Endometrium (tissue), 2 donors: ENCODE results near the gene NCEH1.
A peak's percentile ranks its signal among the peaks of the same experiment; 100 is the strongest.

Source experiments
- FAIRE-seq: peaks from 2 replicates; lab custom pipeline; 2012; peaks lifted over from hg19 to GRCh38; lab: Jason Lieb, UNC
- donor health status: control.
- donor health status: control.

NCEH1 gene

GRCh38 chr3:172643506-172644179, 67.2 kb downstream of the NCEH1 start:
- FAIRE-seq, result no peak

- no peak for FAIRE-seq
These were observed 69.6 kb downstream of the NCEH1 start for GRCh38 chr3:172641291-172641690.

- FAIRE-seq, result no peak
These were observed 70.1 kb downstream of the NCEH1 start for GRCh38 chr3:172640751-172641150.

GRCh38 chr3:172635588-172635987, 75.3 kb downstream of the NCEH1 start:
- no peak for FAIRE-seq

- no peak for FAIRE-seq
These were observed 75.9 kb downstream of the NCEH1 start for GRCh38 chr3:172634948-172635347.

GRCh38 chr3:172630316-172630715, 80.6 kb downstream of the NCEH1 start:
- FAIRE-seq, result no peak

- no peak for FAIRE-seq
These were observed 81.4 kb downstream of the NCEH1 start for GRCh38 chr3:172629470-172629869.

- FAIRE-seq, result no peak
These were observed 83.6 kb downstream of the NCEH1 start for GRCh38 chr3:172627057-172627809.

- FAIRE-seq, result no peak
These were observed 84.7 kb downstream of the NCEH1 start for GRCh38 chr3:172626021-172626640.

- no peak for FAIRE-seq
These were observed 85.5 kb downstream of the NCEH1 start for GRCh38 chr3:172625404-172625803.

- FAIRE-seq, result no peak
These were observed 85.9 kb downstream of the NCEH1 start for GRCh38 chr3:172624999-172625398.

GRCh38 chr3:172622916-172623700, 87.8 kb downstream of the NCEH1 start:
- FAIRE-seq, result peak; percentile 92

- no peak for FAIRE-seq
These were observed 88.7 kb downstream of the NCEH1 start for GRCh38 chr3:172622156-172622555.

- FAIRE-seq, result no peak
These were observed 92.9 kb downstream of the NCEH1 start for GRCh38 chr3:172617976-172618375.

GRCh38 chr3:172617013-172617706, 93.7 kb downstream of the NCEH1 start:
- no peak for FAIRE-seq

GRCh38 chr3:172616031-172616461, 94.8 kb downstream of the NCEH1 start:
- no peak for FAIRE-seq

GRCh38 chr3:172615296-172615695, 95.6 kb downstream of the NCEH1 start:
- no peak for FAIRE-seq

GRCh38 chr3:172614340-172615274, 96.3 kb downstream of the NCEH1 start:
- no peak for FAIRE-seq

GRCh38 chr3:172613845-172614244, 97.0 kb downstream of the NCEH1 start:
- no peak for FAIRE-seq

GRCh38 chr3:172612871-172613678, 97.8 kb downstream of the NCEH1 start:
- no peak for FAIRE-seq
